Measurements from ENCODE around the gene CPNE4. TPM values are rescaled to one million over a fixed set of nuclear protein-coding genes. Genes with fewer than 3 reads are reported as not detected.
A peak's percentile ranks its signal among the peaks of the same experiment; 100 is the strongest.

Gene CPNE4
- polyA plus RNA-seq, 3 donors, result 0.01 to 0.46 (median 0.34) TPM

DNA sequence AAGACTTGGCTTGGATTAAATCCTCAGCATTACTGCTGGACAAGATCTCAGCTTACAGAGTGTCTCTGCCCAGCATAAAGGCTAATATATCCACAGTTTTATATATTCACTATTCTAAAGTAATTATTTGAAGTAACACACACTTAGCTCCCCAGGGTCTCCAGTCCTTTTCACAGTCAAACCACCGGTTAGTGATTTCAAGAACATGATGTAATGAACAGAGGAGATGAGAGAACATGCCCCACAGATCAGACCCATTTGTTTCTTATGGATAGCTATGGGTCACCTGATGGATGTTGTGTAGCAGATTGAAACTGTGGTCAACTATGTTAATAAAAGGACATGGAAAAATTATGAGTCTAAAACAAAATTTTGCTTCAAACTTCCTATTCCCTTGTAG is 487.2 kb downstream of the CPNE4 start:
- H3K27ac ChIP-seq (ENCODE audit: low read depth, low read length), result no peak overlapping the region
- 78 to 89% (median 82%) methylated on average over 1 of the region's 1 CpG for WGBS, 3 donors

DNA sequence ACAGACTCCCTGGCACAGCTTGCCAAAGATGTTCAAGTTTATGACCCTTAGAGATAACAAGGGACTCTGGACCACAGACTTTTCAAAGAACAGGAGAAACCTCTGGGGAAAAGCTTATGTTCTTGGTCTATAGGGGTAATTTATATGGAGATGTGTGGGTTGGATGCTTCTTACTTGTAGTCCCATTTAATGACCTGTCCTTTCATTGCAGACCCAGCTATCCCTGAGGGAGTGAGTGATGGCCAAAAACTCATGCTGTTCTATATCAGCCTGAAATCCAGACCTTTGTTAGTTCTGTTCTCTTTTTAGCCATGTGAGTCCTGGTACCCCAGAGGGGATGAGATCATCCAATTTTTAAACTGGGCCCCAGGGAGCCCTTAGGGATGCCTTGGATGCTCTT is 488.4 kb downstream of the CPNE4 start:
- H3K27ac ChIP-seq (ENCODE audit: low read depth, low read length), result no peak overlapping the region

DNA sequence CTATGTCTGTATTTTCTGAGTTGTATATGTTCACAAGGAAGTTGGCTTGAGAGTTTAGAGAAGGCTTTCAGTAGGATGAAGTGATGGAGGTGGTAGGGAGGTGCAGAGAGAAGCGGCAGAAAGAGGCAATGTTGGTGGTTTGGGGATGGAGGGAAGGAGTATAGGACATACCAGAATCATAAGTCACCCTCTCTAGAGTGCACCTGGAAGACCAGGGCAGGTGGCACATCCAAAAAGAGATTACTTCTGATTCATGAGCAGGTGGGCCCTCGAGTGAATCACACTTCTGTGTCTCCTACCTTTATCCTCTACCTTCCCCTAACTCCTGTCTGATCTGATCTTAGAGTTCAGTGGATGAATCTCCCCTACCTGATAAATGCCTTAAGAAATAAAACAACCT is 490.3 kb downstream of the CPNE4 start:
- H3K27ac ChIP-seq (ENCODE audit: low read depth, low read length), result no peak overlapping the region
- WGBS, 3 donors, result 85 to 95% (median 92%) methylated on average over 2 of the region's 2 CpGs

DNA sequence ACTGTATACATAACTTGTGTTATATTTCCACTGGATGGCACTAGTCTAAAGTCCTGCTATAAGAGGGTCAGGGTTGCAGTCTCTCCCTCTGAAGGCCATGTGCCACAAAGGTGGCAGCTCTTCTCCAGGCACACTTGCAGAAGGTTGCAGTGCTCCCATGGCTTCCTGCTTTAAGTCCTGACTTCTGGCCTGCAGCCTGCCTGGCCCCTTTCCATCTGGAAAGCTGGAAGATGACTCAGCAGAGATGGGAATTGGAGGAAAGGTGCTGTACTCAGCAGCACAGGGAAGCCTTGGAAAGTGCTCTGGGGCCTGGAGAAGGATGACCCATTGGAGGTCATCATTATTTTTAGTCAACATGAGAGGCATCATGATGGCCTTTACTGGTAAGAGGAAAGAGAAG is 491.1 kb downstream of the CPNE4 start:
- no peak overlapping the region for H3K27ac ChIP-seq (ENCODE audit: low read depth, low read length)

DNA sequence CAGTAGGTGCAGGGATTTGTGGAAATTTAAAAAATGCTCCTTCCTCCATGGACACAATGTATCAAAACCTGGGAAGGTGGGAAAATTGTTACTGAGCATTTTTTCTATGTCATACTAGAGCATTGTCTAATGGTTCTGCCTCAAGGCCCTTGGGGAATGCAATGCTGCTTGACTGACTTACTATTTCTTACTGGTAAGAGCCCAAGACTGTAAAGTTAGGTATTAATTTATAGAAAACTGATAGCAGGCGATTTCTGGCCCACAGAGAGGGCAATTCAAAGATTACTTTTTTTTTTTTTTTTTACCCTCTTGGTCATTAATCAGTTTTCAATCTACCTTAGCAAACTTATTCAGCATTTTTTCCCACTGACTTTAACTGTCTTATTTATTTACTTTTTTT is 493.5 kb downstream of the CPNE4 start:
- whole genome bisulfite sequencing, 3 donors, result 68 to 96% (median 93%) methylated on average over 1 of the region's 1 CpG
- H3K27ac ChIP-seq (ENCODE audit: low read depth, low read length), result no peak overlapping the region

DNA sequence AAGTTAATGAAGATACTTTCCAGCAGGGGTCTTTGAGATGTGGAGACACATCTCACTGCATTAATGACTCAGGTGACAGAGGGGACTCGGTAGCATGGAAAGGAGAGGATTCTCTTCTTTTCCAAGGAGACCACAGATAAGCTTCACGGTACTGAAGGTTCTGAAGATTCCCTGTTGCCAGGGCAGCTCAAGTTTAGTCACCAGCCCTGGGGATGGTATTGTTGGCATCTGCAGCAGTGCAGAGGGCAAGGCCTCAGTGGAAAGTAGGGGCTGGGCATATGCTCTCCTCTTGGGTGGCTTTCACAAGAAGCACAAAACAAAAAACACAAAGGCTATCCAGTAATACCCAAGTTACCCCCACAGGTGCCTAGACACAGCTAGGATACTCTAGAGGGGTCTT is 494.0 kb downstream of the CPNE4 start:
- WGBS, 3 donors, result 70 to 95% (median 86%) methylated on average over 2 of the region's 2 CpGs

DNA sequence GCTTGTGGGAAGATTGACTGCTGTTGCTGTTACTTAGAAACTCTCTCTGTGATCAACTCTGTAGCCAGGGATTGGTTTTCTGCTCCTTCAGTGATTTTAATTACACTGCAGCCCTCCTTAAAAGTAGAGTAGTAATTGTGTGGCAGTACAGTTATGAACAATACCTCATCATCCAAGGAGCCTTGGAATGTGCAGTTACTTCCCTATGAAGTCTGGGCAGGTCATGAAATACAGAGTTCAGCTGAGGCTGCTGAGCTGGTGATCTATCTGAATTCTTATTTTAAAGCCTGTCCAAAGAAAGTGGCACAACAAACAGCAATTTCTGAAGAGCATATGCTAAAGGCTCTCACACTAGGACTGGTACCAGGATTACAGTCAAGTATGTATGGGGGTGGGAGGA is 494.7 kb downstream of the CPNE4 start:
- H3K27ac ChIP-seq (ENCODE audit: low read depth, low read length), result no peak overlapping the region

More for the DNA sequence above, 494.0 kb downstream of the CPNE4 start:
- no peak overlapping the region for H3K27ac ChIP-seq (ENCODE audit: low read depth, low read length)

DNA sequence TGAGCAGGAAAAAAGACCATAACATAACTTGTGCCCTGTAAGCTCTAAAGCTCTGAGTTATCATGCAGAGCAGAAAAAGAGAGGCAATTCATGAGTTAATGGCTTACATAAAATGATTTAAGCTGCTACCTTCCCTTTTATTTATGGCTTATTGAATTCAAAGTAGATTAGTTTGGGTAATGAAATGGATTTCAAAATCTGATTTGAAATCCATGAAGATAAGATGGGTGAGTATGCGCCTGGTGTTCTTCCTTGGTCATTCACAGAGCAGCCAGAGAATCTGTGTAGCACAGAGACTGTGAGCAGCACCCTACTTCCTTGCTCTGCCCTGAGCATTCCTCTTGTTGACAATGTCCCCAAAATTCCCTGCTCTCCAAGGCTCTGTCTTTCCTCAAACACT is 495.8 kb downstream of the CPNE4 start:
- WGBS, 3 donors, result 89 to 96% (median 96%) methylated on average over 1 of the region's 1 CpG
- no peak overlapping the region for H3K27ac ChIP-seq (ENCODE audit: low read depth, low read length)

DNA sequence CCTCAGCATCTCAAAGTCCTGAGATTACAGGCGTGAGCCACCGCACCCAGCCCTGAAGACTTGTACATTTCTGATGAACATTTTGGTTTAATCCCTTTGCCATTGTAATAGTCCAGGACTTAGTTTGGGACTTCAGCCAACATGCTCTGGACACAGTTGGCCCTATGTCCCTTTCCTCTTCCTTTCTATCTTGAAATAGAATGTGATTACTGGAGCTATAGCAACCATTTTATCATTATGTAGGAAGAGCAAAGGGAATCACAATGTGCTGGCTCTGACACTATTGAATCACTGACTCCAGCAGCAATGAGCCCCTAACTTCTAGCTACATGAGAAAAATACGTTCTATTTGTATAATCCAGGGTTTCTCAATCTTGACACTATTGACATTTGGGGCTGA is 497.3 kb downstream of the CPNE4 start:
- 79 to 94% (median 86%) methylated on average over 3 of the region's 3 CpGs for WGBS, 3 donors
- H3K27ac ChIP-seq (ENCODE audit: low read depth, low read length), result no peak overlapping the region

DNA sequence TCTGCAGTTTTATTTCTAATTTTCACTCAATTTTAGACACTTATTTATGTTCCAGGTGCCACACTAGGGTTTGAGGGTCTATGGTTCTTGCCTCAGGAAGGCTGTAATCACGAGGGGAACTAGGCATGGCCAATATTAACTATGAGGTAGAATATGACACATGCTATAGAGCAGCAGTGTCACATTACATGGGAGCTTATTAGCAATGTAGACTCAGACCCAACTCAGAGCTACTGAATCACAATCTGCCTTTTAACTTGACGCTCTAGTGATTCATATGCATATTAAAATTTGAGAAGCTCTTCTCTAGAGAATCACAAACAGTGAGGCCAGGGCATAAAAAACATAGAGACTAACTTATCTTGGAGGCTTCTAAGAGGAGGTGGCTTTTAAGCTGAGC is 499.2 kb downstream of the CPNE4 start:
- no peak overlapping the region for H3K27ac ChIP-seq (ENCODE audit: low read depth, low read length)
- 64 to 77% (median 72%) methylated on average over 2 of the region's 2 CpGs for WGBS, 3 donors

DNA sequence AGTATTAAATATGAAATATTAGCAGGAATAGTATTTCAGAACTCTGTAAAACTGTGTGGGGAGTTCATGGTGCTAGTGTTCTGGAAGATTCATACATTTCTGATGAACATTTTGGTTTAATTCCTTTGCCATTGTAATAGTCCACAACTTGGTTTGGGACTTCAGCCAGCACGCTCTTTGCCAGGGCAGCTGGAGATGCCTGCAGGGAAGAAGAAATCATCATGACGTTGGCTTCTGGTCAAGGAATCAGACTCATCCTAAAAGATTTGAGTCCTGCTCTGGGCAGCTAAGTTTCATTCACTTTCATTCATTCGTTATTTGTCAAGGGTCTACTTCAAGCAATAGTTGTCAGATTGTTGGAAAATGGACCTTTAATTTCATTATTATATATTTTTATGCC is 499.7 kb downstream of the CPNE4 start:
- 77 to 87% (median 79%) methylated on average over 3 of the region's 3 CpGs for WGBS, 3 donors
- H3K27ac ChIP-seq (ENCODE audit: low read depth, low read length), result no peak overlapping the region

DNA sequence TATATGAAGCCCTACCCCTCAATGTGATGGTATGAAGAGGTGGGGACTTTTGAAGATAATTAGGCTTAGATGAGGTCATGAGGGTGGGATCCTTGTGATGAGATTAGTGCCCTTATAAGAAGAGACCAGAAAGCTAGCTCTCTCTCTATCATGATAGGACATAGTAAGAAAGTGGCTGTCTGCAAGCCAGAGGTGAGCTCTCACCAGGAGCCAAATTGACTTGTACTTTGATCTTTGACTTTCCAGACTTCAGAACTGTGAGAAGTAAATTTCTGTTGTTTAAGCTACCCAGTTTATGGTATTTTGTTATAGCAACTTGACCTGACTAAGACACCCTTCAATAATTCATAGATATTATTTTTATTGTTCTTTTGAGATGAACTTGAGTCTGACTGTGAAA is 502.2 kb downstream of the CPNE4 start:
- H3K27ac ChIP-seq (ENCODE audit: low read depth, low read length), result no peak overlapping the region

DNA sequence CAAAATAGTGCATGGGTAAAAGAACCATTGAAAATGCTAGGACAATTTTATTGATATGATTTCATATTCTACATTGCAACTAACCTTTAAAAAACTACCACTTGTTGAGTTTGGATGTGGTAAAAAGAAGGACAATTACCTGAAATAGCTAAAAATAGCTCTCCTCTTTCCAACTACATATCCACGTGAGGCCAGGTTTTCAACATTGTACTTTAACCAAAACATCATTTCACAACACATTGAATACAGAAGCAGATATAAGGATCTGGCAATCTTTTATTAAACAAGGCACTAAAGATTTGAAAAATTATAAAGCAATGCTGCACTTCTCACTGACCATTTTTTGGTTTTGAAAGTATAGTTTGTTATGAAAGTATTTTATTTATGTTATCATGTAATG is 504.0 kb downstream of the CPNE4 start:
- 65 to 81% (median 71%) methylated on average over 1 of the region's 1 CpG for whole genome bisulfite sequencing, 3 donors
- no peak overlapping the region for H3K27ac ChIP-seq (ENCODE audit: low read depth, low read length)

DNA sequence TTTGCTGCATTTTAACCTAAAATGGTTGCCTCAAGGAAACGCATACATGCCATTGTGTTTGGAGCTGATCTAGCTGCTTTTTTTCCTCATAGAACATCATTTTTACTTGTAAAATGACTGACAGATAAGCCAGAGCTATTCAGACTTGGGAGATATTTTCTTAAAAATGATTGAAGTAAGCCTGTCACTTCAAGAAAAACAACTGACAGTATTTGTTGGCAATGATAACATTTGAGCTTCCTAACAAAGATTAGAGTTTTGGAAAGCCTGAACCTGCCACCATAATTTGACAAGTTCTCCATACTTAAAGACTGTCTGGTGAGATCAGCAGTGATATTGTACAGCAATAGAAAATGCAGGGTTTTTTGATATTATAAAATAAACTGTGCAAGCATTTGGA is 504.4 kb downstream of the CPNE4 start:
- no peak overlapping the region for H3K27ac ChIP-seq (ENCODE audit: low read depth, low read length)
- WGBS, 3 donors, result 76 to 85% (median 83%) methylated on average over 1 of the region's 1 CpG

DNA sequence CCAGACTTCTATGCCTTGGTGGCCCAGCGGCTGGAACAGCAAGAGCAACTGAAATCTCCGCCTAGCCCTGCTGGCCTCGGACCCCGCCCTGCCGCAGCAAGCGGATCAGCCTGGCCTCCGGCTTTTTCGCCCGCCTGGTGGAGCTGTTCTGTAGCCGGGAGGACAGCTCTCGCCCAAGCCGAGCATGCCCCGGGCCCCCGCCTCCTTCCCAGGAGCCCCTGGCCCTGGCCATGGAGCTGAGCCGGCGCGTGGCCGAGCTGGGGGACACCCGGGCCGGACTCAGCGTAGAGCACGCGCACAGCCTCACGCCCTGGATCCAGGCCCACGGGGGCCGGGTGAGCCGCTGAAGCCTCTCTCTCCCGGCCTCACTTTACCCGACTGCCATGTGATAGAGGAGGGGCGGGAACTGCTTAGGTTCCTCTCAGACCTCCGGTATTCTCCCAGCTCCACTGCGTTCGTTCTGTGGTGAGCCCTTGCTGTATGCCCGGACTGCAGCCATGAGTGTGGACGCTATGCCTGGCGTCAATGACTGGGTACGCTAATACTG is 507.9 kb downstream of the CPNE4 start:
- WGBS, 3 donors, result 8 to 12% (median 11%) methylated on average over 37 of the region's 37 CpGs
- H3K27ac ChIP-seq (ENCODE audit: low read depth, low read length), result no peak overlapping the region

DNA sequence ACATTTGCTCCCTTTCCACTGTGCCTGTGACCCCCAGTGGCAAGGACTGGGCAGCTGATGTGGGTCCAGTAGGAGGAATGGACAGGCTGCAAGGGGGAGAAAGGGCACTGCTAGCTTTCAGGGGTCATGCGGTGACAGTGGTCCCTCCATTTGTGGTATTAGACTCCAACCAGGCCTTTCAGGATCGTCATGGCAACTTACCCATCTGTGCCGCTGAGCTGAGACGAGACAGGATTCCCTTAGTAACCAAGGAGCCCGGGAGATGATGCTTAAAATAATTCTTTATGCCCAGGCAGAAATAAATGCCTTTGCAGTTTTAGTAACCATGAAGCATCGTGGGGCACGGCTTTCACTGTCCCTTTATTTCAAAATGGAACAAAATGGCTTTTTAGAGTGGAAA is 516.1 kb downstream of the CPNE4 start:
- no peak overlapping the region for H3K27ac ChIP-seq (ENCODE audit: low read depth, low read length)
- WGBS, 3 donors, result 81 to 87% (median 83%) methylated on average over 7 of the region's 7 CpGs

DNA sequence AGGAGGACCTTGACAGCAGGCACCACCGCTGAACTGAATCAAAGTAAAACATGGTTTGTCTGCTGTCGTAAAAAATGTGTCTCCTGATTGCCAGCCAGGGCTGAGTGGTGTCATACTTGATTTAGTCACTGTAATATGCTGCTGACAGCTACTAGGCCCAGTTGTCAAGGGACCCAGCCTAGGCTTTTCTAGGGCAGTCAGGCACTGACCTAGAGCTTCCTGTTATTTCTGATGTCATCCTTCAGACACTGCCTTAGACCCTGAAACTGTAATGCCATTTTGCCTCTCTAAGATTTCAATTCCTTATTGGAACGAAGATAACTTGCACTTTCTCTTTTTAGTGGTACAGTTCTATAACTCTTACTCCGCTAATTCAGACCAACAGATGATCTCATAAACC is 529.4 kb downstream of the CPNE4 start:
- H3K27ac ChIP-seq (ENCODE audit: low read depth, low read length), result no peak overlapping the region
- 70 to 87% (median 83%) methylated on average over 4 of the region's 4 CpGs for WGBS, 3 donors

DNA sequence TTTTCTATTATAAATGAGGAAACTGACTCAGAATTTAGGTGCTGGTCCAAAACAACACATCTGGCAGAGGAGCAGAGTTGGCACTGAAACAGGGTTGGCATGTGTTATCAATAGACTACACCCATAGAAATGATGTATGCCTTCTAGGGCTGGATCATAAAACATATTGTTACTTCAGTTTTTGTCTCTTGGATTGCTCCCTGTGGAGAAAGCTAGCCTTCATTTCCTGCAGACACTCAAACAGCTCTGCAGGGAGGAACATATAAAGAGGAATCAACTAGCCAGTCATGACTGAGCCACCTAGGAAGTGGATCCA is 531.5 kb downstream of the CPNE4 start:
- no peak overlapping the region for H3K27ac ChIP-seq (ENCODE audit: low read depth, low read length)

DNA sequence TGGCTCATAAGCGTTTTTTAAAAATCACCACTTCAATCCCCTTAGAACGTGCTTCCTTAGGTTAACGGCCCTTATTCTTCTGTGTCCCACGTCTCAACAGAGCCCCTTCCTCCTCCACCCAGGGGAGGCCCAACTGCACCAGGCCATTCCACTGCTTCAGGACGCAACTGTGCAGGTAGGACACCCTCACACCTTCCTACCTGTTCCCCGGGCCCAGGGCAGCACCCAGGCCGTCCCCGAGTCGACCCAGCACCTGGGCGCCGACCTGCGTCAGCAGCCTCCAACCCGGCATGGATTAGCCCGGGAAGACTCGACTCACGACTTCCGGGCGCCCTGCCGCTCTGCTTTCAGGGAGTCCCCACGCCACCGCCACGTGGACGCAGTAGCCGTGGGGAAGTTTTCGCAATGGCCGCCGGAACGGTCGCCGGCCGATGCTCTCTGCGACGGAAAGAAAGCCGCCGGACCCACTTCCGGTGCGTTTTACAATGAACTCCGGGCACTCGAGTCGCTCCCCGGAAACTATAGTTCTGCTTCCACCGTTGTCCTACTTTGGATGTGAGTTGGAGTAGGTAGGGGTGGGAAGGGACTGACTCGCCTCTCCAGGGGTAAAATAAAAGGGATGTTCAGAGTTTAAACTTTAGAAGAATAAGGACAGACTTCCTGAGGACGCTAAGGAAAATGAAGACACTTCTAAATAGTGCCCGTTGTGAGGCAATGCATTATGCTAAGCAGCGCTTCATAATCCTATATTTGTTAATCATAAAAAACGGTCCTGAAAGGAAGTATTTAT is 532.1 kb downstream of the CPNE4 start, which contains the start of gene MRPL3:
Gene MRPL3, minus strand, starts transcription at position 442 of the 790 bp plus-strand sequence. Its CDS starts 150 bp downstream, at position 292.
- H3K27ac ChIP-seq (ENCODE audit: low read depth, low read length), result peak within 1 kb of the TSS; percentile 86
- 2% methylated on average over 47 of the region's 47 CpGs for WGBS, 3 donors

DNA sequence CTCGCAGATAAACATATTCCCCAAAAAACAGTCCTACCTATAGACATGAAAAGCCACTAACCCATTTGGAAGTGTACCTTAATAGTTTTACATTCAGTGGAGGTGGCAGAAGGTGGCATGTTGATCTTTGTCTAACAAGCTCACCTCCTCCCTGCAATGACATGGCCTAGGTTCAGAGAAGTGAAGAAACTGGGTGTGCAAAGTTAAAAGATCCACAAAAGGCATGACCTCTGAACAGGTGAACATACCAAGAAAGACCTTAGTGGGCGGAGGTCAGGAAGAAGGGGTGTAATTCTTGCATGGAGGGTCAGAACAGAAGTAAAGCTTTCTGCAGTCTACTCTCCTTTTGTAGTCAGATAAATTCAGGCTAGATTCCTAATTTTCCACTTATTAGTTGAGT is 532.9 kb downstream of the CPNE4 start:
- no peak overlapping the region for H3K27ac ChIP-seq (ENCODE audit: low read depth, low read length)
- 29 to 45% (median 37%) methylated on average over 2 of the region's 2 CpGs for WGBS, 3 donors

DNA sequence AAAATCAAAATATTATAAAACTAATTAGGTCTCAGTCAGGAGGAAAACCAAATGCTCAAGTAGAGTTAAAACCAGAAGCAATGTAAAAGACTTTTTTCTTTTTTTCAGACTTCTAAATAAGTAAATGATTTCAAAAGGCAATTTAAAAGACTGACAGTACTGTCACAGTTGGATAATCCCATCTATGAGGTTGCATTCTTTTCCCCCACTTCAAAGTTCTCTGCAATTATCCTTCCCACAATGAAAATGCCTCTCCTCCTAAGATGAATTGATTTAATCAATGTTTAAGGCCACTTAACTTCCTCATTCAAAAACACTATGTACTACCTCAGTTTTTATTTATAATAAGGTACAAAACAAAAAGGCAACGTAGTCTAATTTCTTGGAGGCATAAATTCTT is 540.1 kb downstream of the CPNE4 start:
- WGBS, 3 donors, result 92 to 100% (median 93%) methylated on average over 1 of the region's 1 CpG
- no peak overlapping the region for H3K27ac ChIP-seq (ENCODE audit: low read depth, low read length)

Data from adipose tissue (tissue), 3 donors.